Activated naive CD8-positive, alpha-beta T cell treated with anti-CD3 and anti-CD28 coated beads, Interleukin-2, amount 10 ng/mL, durations not matched to agents 7 days and 5 days (primary cell): ENCODE results near the gene TRAPPC2. TPM values are rescaled to one million over a fixed set of nuclear protein-coding genes. Genes with fewer than 3 reads are reported as not detected.
A peak's percentile ranks its signal among the peaks of the same experiment; 100 is the strongest.

Source experiments
- ATAC-seq: fragments of 150-1000 bp; cut with Tn5 transposase; one replicate; pipeline ENCODE4 v1.10.0; 2021; ENCODE audit warnings: low read depth, moderate library complexity
- POLR2A ChIA-PET: fragments of 350-600 bp; sonication (Branson Sonifier 250); formaldehyde crosslinking; loops from one replicate; lab custom pipeline; 2021; ENCODE audit warnings: antibody characterized with exemption; lab: Charles Lee
- DNase-seq: peaks from one replicate; pipeline ENCODE4 v3.0.0; 2021
- H3K27ac Mint-ChIP-seq: one replicate; pipeline ENCODE4 v1.8.0; 2022; ENCODE audit warnings: mild to moderate bottlenecking, mixed read lengths
- H3K27me3 Mint-ChIP-seq: one replicate; pipeline ENCODE4 v1.8.0; 2022; ENCODE audit warnings: mild to moderate bottlenecking, moderate library complexity, mixed read lengths
- H3K36me3 Mint-ChIP-seq: one replicate; pipeline ENCODE4 v1.8.0; 2021; ENCODE audit warnings: mild to moderate bottlenecking, mixed read lengths
- H3K4me1 Mint-ChIP-seq: one replicate; pipeline ENCODE4 v1.8.0; 2021; ENCODE audit warnings: mixed read lengths
- H3K4me3 Mint-ChIP-seq: one replicate; pipeline ENCODE4 v1.8.0; 2022; ENCODE audit warnings: mild to moderate bottlenecking, moderate library complexity, mixed read lengths
- H3K9me3 Mint-ChIP-seq: one replicate; pipeline ENCODE4 v1.8.0; 2021; ENCODE audit warnings: mixed read lengths
- total RNA-seq, 2 experiments: library from RNA; stranded (reverse); gene quantifications; one replicate each; pipeline ENCODE4 v1.2.3, GENCODE V29; 2021

Gene TRAPPC2
- 10 to 100 TPM; 29.9 to 33.0 TPM for total RNA-seq

DNA sequence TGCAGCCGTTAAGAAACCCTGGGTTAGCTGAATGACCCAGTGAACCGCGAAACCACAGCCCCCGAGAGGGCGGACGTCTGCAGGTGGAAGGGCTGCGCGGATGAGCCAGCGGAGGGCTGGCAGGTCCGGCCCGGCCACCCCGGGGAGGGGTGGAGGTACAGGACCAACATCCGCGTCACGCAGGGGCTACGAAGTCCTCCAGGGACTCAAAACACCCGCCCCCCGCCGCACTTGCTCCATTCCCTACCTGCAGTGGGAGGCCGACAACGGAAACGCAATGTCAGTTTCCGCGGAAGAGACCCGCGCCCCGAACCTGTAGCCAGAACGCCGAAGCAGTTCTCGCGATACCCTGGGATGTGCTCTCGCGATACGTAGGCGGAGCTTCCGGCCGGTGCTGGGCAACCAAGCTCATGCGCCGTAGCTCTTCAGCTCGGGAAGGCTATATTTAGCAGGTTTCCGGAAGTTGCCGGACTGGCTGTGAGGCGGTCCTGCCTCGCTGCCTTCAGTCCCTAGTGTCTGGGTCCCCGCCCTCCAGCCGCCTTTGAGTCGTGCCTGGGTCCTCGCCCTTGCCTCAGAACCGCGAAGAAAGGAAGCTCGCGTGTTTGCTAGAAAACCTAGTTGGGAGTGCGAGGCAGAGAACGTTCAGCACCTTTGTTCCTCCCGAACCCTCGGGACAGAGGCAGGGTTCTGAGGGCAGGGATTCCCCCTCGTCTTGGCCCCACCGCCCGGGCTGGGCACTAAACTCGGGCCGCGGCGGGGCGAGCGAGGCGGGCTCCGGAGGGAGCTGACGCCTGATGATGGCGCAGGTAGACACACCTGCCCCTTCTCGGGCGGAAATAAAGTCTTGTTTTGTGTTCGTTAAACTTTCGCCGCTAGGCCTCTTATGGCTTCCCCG is at the start of gene TRAPPC2, which contains the start of gene OFD1:
TSS of gene TRAPPC2 (minus strand) at position 343 of the 895 bp plus-strand sequence. CDS start 14,657 bp downstream, outside the sequence.
TSS of gene OFD1 (plus strand) at position 471 of the 895 bp plus-strand sequence. CDS start at position 795, 324 bp downstream.
- H3K27ac Mint-ChIP-seq: peak within 1 kb of the TSS; percentile 97
- peaks cover 30% of the 10 kb centered on the region for H3K36me3 Mint-ChIP-seq

DNA sequence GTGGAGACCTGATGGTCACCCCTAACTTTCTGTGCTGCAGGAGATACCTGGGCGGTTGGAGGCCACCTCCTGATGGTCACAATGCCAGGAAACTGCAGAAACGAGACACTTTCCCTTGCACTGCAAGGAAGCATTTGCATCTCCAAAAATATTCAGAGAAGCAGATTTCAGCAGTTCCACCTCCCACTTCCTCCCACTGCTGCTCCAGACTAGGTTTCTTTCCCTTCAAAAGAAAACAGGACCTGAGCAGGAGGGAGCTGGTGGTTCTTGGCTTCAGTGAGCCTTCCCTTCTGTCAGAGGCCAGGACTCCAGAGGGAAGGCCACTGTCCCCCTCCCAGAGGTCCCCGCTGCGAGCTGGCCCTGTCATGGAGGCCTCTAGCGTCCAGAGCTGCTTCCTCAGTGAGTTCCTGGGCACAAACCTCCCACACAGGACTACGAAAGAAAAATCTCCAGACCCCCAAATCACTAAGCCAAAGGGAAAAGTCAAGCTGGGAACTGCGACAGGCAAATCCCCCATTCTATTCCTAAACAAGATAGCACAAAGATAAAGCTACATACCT is 46.5 kb upstream of the TRAPPC2 start:
- no peaks in the 10 kb centered on the region for H3K36me3 Mint-ChIP-seq
- no peak overlapping the region for H3K4me3 Mint-ChIP-seq
- ATAC-seq (no peak), DNase-seq (no peak)
- H3K9me3 Mint-ChIP-seq: no peaks in the 10 kb centered on the region
- no peaks in the 10 kb centered on the region for H3K27me3 Mint-ChIP-seq
- no peak overlapping the region for H3K27ac Mint-ChIP-seq
- POLR2A ChIA-PET: no interaction called here
- no peaks in the 10 kb centered on the region for H3K4me1 Mint-ChIP-seq

More for the DNA sequence above, at the start of gene TRAPPC2, which contains the start of gene OFD1:
- Mint-ChIP-seq H3K27me3 (no peaks in the 10 kb centered on the region), H3K4me3 (peak within 1 kb of the TSS; percentile 99), H3K4me1 (peaks cover 23% of the 10 kb centered on the region), H3K9me3 (no peaks in the 10 kb centered on the region)
- DNase-seq (peak; percentile 88), ATAC-seq (peak; percentile 98)
- POLR2A ChIA-PET: interaction anchor here (0.6 to 2.2 kb wide), 21 partner anchors 8 to 1601 kb away, joined by 3 to 21 read pairs (median 4); partner anchors contain the start of genes GEMIN8, RAB9A, TCEANC and TMSB4X

DNA sequence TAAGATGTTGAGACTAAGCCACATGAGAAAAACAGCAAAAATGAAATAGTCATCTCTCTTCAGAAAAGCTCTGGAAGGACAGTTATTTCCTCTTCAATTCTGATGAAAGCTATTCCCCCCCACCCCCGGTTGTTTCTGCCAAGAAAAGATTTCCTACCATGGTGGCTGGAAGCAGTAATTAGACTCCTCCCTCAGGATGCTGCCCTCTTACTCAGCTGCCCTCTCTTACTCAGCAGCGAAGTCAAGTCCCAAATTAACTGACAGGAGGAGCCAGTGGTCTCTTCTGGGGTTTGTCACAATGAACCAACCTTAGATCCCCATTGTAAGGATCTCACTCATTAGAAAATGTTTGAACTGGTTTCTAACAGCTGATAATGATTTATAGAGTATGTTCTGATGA is 44.5 kb upstream of the TRAPPC2 start:
- Mint-ChIP-seq H3K27me3 (no peaks in the 10 kb centered on the region), H3K4me1 (no peaks in the 10 kb centered on the region), H3K9me3 (no peaks in the 10 kb centered on the region), H3K4me3 (no peak overlapping the region), H3K36me3 (peaks cover 4% of the 10 kb centered on the region), H3K27ac (no peak overlapping the region)
- POLR2A ChIA-PET: no interaction called here
- DNase-seq (no peak), ATAC-seq (no peak)

DNA sequence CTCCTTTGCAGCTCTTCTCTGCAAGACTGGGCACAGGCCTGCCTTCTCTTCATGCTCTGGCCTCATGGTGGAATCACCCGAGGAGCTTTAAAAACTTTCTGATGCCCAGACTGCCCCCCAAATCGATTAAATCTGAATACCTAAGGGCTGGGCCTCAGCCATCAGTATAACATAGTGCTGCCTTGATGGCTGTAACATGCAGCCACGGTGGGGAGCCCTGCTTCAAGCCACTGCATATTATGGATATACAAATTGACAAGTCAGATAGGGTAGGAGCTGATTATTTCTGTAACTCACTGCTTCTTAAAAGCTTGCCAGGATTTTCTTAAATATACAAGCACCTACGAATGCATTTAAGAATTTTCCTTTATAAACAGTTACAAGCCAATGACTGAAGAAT is 42.0 kb upstream of the TRAPPC2 start:
- DNase-seq: no peak
- no peak for ATAC-seq
- POLR2A ChIA-PET: no interaction called here
- H3K9me3 Mint-ChIP-seq: no peaks in the 10 kb centered on the region
- H3K4me1 Mint-ChIP-seq: no peaks in the 10 kb centered on the region
- peak overlapping the region; percentile 21 for H3K27ac Mint-ChIP-seq
- peaks cover 4% of the 10 kb centered on the region for H3K36me3 Mint-ChIP-seq
- H3K4me3 Mint-ChIP-seq: no peak overlapping the region
- no peaks in the 10 kb centered on the region for H3K27me3 Mint-ChIP-seq

DNA sequence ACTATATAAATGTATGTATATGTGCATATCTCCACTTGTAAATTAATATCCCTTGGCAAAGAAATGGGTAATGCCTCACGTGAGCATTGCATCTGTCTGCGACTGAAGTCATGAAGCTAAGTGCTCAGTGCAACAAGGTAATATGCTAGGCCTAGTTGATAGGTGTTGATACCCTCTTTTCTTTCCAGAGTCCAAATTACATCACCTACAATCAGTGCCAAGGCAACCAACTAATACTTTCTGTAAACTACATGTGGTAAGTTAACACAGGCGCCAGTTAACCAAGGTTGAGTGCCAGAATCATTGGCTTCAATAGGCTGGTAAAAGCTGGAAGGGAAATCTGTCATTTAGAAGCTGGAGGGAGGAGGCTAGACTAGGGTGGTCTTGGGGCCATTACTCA is 41.4 kb upstream of the TRAPPC2 start:
- ATAC-seq (no peak), DNase-seq (no peak)
- POLR2A ChIA-PET: no interaction called here
- no peaks in the 10 kb centered on the region for H3K27me3 Mint-ChIP-seq
- H3K4me3 Mint-ChIP-seq: no peak overlapping the region
- H3K27ac Mint-ChIP-seq: no peak overlapping the region
- no peaks in the 10 kb centered on the region for H3K4me1 Mint-ChIP-seq
- no peaks in the 10 kb centered on the region for H3K9me3 Mint-ChIP-seq
- H3K36me3 Mint-ChIP-seq: peaks cover 4% of the 10 kb centered on the region

DNA sequence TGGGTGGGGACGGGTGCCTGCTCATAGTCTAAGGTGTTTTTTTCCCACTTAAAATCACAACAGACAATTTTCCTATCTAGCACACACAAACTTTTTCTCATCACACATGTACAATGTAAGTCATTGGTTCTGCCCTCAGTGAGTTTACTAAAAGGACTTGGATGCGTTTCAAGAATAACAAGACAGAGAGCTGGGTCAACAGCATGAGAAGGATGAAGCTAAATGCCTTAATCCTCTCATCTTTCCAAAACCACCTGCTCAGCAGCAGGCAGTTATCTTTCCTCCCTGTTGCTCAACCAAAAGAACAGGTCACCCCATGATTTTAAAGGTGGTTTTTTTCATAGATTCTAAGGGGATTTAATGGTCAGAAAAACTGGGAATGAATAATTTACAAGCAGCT is 40.3 kb upstream of the TRAPPC2 start:
- Mint-ChIP-seq H3K27me3 (no peaks in the 10 kb centered on the region), H3K4me1 (peaks cover 3% of the 10 kb centered on the region), H3K9me3 (no peaks in the 10 kb centered on the region), H3K36me3 (peaks cover 11% of the 10 kb centered on the region), H3K4me3 (no peak overlapping the region), H3K27ac (no peak overlapping the region)
- POLR2A ChIA-PET: no interaction called here
- no peak for DNase-seq
- no peak for ATAC-seq

DNA sequence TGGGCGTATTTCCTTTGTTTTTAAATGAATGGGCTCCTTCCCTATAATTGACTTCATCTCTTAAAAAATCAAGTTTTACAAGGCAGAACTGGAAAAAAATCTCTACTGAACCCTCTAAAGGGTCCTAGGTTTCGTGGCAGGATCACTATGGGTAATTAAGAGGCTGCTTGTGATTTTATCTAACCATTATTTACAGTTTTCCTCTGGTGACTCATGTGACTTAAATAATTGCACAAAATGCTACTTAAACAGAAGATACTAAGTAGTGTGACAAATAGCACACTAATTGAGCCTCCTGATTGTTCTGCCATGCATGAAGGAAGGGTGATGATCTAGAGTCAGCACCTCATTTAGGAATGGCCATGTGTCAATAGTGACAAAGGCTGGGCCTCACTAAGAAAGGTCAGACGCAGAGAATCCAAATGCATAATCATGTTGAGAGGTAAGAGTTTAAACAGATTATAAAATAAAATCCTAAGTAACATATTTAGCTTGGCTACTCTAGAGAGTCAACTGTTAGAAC is 35.7 kb upstream of the TRAPPC2 start:
- DNase-seq: no peak
- POLR2A ChIA-PET: no interaction called here
- H3K4me1 Mint-ChIP-seq: peaks cover 3% of the 10 kb centered on the region
- peaks cover 30% of the 10 kb centered on the region for H3K36me3 Mint-ChIP-seq
- H3K9me3 Mint-ChIP-seq: no peaks in the 10 kb centered on the region
- H3K27ac Mint-ChIP-seq: no peak overlapping the region
- no peak for ATAC-seq
- no peak overlapping the region for H3K4me3 Mint-ChIP-seq
- H3K27me3 Mint-ChIP-seq: no peaks in the 10 kb centered on the region

DNA sequence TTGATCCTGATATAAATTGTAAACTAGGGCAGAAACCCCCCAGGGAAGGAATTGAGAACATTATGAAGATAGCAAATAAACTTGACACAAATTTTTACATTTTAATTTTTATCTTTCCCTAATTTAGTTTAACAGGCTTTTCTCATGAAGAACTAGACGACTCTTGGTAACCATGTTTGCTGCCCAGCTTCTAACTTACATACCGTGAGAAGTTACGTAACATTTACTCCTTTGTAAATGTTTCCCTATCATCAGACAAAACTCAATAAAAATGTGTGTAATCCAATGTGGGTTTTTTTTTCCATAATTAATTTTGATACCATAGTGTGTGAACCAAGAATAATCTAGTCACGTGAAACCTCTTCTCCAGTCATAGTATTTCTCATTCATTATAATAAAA is 34.5 kb upstream of the TRAPPC2 start:
- Mint-ChIP-seq H3K27ac (no peak overlapping the region), H3K4me3 (no peak overlapping the region), H3K9me3 (no peaks in the 10 kb centered on the region), H3K36me3 (peaks cover 27% of the 10 kb centered on the region), H3K4me1 (peaks cover 3% of the 10 kb centered on the region), H3K27me3 (no peaks in the 10 kb centered on the region)
- POLR2A ChIA-PET: no interaction called here
- ATAC-seq (no peak), DNase-seq (no peak)

DNA sequence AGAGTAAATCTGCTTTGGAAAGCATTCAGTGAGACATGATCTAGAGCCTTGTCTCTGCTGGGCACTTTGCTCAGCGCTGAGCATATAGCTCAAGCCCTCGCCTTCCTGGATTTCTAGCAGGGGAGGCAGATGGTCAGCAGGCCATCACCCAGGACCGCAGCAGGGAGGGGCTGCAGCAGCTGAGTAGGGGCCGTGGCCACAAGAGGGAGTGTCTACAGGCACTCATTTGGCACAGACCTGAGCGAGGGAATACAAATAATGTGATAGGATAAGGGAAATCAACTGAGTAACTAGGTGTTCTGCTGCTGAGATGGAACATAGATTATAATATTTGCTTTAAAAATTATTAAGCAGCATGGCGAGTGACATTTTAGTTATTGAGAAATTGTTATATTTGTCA is 30.3 kb upstream of the TRAPPC2 start:
- POLR2A ChIA-PET: interaction anchor here (0.6 kb wide), 1 partner anchor 67 kb away, joined by 11 read pairs; no protein-coding TSS in a partner anchor
- Mint-ChIP-seq H3K4me1 (no peaks in the 10 kb centered on the region), H3K27ac (no peak overlapping the region), H3K4me3 (no peak overlapping the region), H3K27me3 (no peaks in the 10 kb centered on the region), H3K36me3 (peaks cover 25% of the 10 kb centered on the region), H3K9me3 (no peaks in the 10 kb centered on the region)
- DNase-seq (no peak), ATAC-seq (no peak)

DNA sequence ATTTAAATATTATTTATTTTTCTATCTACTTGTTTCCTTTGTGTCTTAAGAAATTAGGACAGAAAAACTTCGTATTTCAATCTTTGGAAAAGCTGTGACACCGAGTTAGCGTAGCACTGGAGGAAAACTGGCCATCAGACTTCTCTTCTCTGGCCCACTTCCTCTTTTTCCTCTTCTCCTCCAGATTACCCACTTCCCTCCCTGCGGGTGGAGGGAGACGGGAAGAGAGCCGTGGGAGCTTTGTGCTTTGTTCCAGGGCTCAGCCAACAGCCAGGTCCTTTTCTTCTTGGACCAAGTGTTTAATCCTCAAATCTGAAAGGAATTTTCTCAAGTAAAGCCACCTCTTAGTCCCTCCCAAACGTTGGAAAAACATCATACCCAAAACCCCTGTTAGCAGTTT is 29.9 kb upstream of the TRAPPC2 start:
- Mint-ChIP-seq H3K27ac (no peak overlapping the region), H3K4me1 (no peaks in the 10 kb centered on the region), H3K27me3 (no peaks in the 10 kb centered on the region), H3K4me3 (no peak overlapping the region), H3K36me3 (peaks cover 25% of the 10 kb centered on the region), H3K9me3 (no peaks in the 10 kb centered on the region)
- POLR2A ChIA-PET: no interaction called here
- no peak for ATAC-seq
- DNase-seq: no peak

DNA sequence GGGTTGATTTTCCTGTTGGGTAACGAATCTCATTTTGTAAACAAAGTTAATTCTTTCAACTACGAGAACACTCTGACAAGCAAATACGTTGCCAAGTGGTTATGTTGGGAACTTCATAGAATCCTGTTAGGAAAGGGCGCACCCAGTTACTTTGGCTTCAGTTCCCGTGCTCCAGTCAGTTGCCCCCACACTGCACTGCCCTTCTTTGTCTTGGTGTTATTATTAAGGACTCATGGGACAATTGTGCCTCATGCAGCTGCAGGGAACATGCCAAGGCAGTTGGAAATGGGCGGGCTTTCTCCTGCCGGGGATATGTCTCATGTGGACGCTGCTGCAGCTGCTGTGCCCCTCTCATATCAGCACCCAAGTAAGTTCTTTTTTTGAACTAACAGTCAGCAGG is 29.1 kb upstream of the TRAPPC2 start:
- H3K27me3 Mint-ChIP-seq: no peaks in the 10 kb centered on the region
- H3K36me3 Mint-ChIP-seq: peaks cover 23% of the 10 kb centered on the region
- H3K27ac Mint-ChIP-seq: no peak overlapping the region
- POLR2A ChIA-PET: no interaction called here
- no peaks in the 10 kb centered on the region for H3K9me3 Mint-ChIP-seq
- H3K4me3 Mint-ChIP-seq: no peak overlapping the region
- H3K4me1 Mint-ChIP-seq: no peaks in the 10 kb centered on the region
- DNase-seq (no peak), ATAC-seq (no peak)

DNA sequence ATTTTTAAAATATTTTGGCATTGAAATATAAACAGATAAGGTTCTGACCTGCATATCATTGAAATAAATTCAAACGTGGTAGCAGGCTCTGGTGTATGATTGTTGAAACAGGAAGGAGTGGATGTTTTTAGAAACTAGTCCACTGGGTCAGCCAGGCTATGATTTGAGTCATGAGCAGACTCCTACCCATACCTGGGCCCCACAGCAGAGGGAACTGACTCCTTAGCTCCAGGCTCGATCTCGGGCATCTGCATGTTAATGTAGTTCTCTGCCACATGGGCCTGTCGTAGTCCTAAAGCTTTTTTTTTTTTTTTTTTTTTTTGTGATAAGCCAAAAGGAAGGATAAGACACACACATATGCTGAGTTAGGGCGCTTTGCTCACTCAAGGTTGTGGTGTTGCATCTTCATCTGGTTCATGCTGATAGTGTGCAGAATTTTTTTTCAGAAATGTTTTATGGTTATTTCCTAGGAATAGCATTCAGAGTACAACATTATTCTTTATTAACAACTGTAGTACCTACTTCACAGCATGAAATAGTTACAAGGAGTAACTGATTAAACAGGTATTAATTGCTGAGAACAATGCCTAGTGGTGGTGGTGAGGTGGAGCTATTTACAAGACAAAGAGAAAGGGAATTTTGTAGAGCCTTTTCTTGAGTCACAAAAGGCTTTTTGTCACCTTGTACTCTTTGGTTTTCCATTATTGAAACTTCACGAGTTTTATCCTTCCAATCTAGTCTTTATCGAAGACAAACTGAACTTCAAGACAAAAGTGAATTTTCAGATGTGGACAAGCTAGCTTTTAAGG is 27.4 kb upstream of the TRAPPC2 start:
- POLR2A ChIA-PET: no interaction called here
- Mint-ChIP-seq H3K9me3 (no peaks in the 10 kb centered on the region), H3K4me1 (no peaks in the 10 kb centered on the region), H3K27me3 (no peaks in the 10 kb centered on the region), H3K27ac (no peak overlapping the region), H3K4me3 (no peak overlapping the region), H3K36me3 (peaks cover 14% of the 10 kb centered on the region)
- ATAC-seq (no peak), DNase-seq (no peak)

DNA sequence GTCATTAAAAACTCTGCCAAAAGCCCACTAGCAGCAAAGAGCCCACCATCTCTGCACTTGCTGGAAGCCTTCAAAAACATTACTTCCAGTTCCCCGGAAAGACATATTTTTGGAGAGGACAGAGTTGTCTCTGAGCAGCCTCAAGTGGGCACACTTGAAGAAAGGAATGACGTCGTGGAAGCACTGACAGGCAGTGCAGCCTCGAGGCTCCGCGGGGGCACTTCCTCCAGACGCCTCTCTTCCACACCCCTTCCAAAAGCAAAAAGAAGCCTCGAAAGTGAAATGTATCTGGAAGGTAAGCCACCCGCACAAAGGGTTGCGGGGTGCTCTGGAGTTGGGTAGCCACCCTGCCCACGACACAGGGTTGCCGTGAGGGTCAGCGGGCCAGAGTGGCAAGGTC is 26.0 kb upstream of the TRAPPC2 start:
- H3K27ac Mint-ChIP-seq: no peak overlapping the region
- peaks cover 2% of the 10 kb centered on the region for H3K4me1 Mint-ChIP-seq
- H3K36me3 Mint-ChIP-seq: peaks cover 6% of the 10 kb centered on the region
- H3K27me3 Mint-ChIP-seq: no peaks in the 10 kb centered on the region
- ATAC-seq (no peak), DNase-seq (no peak)
- POLR2A ChIA-PET: no interaction called here
- no peaks in the 10 kb centered on the region for H3K9me3 Mint-ChIP-seq
- no peak overlapping the region for H3K4me3 Mint-ChIP-seq
